HG03520 (cell line): ENCODE results near the gene TNPO1.

Experiments
- ATAC-seq: cut with Tn5 transposase; IDR thresholded peaks from one replicate; pipeline ENCODE4 v1.9.1; 2021; ENCODE audit warnings: mild to moderate bottlenecking, moderate library complexity; ENCODE audit not compliant: unreplicated experiment

Gene TNPO1

GRCh38 chr5:72850113-72850512 lies 33.7 kb downstream of the TNPO1 start:
- ATAC-seq, result no peak

- ATAC-seq, result no peak
Measured at GRCh38 chr5:72852356-72852755, 35.9 kb downstream of the TNPO1 start.

DNA sequence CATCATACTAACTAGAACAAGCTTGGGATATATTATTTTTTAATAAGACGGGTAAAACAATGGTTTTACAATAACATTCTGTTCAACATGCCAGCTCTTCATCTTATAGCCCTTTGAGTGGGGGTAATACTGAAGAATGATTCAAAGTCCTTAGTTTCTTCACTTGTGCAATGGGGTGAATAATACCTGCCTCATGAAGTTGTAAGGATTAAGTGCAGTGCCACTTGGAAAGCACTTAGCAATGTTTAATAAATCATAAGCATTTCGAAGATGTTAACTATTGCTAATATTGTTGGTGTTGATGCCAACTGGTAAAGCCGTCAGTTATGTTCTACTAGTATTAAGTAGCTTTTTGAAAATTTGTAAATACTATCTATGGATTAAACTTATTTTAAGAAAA lies 38.0 kb downstream of the TNPO1 start:
- ATAC-seq, result no peak

DNA sequence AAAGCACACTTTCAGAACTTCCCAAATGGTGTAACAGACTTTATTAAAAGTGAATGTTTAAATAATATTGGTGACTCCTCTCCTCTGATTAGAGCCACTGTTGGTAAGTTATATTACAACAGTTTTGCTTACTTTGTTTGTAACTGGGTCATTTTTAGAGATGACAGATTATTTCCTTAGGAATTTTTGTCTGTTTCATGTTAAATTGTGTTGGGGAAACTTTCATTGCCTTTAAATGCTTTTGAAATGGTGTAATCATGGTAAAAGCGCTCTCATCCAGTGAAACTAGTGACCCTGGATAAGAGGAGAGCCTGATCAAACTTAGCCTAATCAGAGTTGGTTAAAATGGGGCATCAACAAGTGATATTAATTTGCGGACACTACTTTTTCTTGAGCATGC lies 39.4 kb downstream of the TNPO1 start:
- ATAC-seq, result no peak

GRCh38 chr5:72857396-72857795 lies 40.9 kb downstream of the TNPO1 start:
- ATAC-seq, result no peak

DNA sequence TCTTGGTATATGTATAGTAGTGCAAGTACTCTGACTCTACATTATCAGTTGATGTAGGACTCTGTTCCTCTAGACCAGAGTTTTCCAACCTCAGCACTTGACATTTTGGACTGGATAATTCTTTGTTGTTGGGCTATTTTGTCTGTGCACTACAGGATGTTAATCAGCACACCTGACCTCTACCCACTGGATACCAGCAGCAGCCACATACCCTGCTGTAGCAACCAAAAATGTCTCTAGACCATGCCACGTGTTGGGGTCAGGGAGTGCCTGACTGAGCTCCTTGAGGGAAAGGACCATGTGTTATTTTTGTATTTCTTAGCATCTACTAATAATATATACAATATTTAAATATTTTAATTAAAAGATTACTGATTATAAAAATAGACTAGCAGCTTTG lies 42.7 kb downstream of the TNPO1 start:
- ATAC-seq, result no peak

DNA sequence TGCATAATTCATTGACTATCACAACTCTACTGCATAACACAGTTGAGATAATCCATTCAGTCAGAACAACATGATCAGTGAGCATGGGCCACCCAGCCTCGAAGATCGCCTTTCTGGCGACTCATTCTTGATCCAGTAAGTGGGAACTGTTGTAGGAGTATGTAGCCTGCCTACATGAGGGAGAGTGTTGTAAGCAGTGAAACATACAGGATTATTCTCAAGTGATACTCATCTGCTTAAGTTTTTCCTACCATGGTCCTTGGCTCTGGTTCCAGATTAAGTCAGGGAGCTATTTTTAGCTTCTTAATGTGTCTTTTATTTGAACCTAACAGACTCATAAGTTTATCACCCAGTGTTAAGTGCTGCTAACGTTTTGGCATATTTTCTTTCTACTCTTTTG lies 44.0 kb downstream of the TNPO1 start:
- no peak for ATAC-seq

DNA sequence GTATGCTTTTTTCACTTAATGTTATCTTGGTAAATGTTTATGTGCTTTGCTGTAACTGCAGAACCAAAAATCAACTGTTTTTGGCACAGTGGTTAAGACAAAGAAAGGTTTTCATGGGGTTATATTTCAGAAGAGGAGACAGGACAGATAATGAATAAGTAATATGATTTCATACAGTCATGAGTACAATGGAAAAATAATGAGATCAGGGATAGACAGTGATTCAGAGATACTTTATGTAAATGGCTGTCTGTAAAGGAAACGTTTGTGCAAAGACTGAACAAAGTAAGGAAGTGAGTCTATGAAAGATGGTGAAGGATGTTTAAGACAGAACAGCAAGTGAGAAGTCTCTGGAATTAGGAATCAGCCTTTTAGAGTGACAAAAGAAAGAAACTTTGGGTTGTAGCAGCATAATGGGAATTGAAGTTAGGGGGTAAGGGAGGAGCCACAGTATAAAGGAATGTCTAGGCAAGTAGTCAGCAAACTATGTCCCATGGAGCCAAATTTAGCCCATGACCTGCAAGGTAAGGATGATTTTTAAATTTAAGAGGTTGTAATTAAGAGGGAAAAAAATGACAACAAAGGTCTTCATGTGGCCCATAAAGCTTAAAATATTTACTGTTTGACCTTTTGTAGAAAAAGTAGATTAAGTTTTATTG lies 55.0 kb downstream of the TNPO1 start:
- no peak for ATAC-seq

- ATAC-seq, result no peak
Measured at GRCh38 chr5:72878854-72879253, 62.4 kb downstream of the TNPO1 start.

DNA sequence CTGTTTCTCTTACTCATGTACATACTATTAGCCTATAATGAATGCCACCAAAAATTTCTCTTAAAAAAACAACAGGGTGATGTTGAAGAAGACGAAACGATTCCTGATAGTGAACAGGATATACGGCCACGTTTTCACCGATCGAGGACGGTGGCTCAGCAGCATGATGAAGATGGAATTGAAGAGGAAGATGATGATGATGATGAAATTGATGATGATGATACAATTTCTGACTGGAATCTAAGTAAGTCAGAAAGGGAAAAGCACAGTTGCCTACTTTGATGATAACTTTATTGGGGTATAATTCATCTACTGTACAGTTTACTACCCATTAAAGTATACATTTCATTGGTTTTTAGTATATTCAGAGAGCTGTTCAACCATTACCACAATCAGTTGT lies 66.5 kb downstream of the TNPO1 start:
- ATAC-seq, result no peak

GRCh38 chr5:72883850-72884249 lies 67.4 kb downstream of the TNPO1 start:
- no peak for ATAC-seq

- ATAC-seq, result no peak
Measured at GRCh38 chr5:72884892-72885291, 68.4 kb downstream of the TNPO1 start.

GRCh38 chr5:72885824-72886223 lies 69.4 kb downstream of the TNPO1 start:
- ATAC-seq, result no peak

DNA sequence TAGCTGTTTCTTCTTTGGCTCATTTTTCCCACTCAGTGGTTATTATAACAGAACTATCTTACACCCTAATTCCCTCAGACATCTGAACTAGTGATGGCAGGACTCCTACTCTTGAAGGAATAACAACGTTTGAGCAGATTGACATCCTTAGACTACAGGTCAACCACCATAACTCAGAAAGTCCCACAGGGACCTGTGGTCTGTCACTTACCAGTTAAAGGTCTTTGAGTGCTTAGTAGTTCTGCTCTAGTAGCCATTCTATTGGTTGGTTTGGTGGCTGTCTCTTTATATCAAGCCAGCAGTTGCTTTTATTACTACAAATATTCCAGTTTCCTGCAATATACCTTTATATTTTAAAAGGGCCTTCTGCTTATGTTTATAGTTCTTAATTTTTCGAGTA lies 72.1 kb downstream of the TNPO1 start:
- no peak for ATAC-seq

DNA sequence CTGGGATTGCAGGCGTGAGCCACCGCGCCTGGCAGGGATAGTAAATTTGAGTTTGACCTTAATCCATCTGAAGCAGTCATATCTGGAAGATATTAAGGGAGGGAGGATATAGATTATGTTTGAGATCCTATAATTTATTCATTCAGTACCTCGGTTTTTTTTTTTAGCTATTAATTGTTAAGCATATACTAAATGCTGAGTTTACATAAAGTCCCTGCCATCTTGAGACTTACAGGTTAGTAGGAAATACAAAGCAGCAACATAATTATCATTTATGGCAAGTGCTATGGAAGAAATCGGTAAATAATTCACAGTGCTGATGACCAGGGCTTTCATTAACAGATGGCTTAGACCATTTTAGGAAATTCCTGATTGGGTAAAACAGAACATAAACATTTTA lies 72.9 kb downstream of the TNPO1 start:
- ATAC-seq, result no peak

GRCh38 chr5:72892846-72893245 lies 76.4 kb downstream of the TNPO1 start:
- ATAC-seq, result no peak

GRCh38 chr5:72895758-72896157 lies 79.3 kb downstream of the TNPO1 start:
- ATAC-seq, result no peak

- ATAC-seq, result no peak
Measured at GRCh38 chr5:72906806-72907205, 90.3 kb downstream of the TNPO1 start.

DNA sequence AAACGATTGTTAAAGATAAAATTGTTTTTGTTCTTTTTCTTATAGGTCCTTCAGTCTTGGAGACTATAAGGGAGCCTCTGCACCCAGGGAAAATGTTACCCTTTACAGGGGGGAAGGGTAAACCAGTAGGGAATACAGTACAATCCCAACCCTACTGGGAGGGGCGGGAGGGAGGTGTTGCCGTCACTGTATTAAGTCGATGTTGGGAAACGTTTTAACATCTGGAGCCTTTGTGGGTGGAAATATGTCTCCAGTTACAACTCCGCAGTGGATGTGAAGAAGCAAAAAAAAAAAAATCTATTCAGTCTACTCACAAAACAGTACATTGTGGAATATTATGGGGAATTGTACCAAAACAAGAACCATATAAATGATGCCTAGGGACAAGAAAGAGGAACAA lies 92.2 kb downstream of the TNPO1 start:
- ATAC-seq, result no peak

DNA sequence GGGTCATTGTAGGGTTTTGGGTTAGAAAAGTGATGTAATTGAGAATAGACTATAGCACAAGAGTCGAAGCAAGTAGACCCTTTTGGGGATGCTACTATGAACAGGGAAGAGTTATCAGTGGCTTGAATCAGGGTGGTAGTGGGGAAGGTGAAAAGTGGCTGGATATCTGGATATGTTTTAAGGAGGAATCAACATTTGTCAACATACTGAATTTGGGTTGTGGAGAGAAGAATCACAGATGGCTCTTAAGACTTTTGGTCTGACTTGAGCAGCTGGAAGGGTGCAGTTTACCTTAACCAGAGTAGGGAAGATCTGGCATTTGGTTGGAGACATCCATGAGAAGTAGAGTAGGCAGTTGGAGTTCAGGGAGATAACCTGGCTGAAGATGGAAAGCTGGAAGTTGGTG lies 100.9 kb downstream of the TNPO1 start:
- no peak for ATAC-seq

DNA sequence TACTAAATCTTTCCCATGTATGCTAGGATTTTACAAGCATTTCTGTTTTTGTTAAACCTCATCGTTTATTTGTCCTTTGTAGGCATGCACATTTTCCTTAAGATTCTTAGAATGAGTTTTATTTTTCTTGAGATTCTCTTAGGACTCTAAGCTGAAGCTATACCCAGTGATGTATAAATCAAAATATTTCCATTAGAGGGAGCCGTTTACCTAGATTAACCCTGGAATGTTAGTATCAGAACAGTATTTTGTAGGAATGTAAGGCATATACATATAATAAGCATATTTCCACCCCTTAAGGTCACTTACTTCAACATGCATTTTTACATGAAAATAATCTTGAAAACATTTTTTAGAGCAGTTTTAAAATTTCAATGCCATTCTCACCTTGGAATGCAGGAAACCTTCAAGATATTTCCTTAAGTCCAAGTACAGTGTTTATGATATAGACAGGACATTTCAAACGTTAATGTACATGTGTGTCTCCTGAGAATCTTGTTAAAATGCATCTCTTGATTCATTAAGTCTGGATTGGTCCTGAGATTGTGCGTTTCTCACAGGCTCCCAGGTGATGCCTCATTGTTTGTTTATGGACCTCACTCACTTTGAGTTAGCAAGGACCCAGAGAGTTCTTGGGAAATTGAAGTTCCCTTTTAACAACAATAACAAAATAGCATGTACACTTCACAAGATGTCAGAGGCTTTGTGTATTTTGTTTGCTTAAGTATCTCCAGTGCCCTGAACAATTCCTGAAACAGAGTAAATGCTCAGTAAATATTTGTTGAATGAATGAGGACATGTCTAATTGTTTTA lies 104.4 kb downstream of the TNPO1 start:
- no peak for ATAC-seq

DNA sequence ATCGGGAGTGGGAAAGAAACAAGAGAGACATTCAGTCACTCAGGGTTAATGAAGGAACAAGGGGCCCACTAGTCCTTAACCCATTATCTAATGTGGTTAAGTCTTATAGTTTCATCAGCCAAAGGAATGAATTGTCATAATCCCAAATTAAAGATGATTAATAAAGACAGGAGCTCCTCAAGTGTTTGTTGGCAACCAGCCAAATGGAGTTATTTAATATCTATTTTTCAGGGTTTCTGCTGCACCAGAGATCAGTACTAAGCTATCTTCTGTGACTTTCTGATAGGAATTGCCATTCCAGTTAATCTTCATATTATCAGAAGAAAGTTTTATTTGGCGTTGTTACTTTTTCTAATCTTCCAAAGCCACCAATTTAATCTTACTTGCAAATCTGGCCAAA lies 105.4 kb downstream of the TNPO1 start:
- ATAC-seq, result no peak

- no peak for ATAC-seq
Measured at GRCh38 chr5:72922422-72922821, 106.0 kb downstream of the TNPO1 start.
